ENCODE data around the gene GAS7.

The GAS7 gene

DNA sequence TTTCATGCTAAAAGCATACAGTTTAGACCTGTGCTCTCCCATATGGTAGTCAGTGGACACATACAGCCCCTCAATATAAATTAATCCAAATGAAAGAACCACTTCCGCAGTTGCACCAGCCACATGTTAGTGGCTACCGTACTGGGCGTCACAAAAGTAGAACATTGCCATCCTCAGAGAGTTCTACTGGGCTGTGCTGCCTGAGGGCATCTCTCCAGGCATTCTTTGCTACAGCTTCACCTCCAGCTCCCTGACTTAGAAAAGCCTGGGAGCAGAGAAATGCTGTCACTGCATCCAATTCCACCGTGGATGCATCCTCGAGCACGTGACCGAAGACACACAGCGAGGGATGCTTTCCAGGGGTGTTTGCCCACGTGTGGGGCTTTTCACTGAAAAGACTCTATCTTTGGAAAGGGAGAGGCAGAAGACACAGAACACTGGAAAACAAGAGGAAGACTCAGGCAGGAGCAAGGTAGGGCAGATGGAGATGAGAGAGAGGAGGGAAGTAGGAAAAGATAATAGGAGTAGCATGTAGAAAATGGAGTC is 86.4 kb downstream of the GAS7 start (continued):
- TF ChIP-seq, protein P1, sequence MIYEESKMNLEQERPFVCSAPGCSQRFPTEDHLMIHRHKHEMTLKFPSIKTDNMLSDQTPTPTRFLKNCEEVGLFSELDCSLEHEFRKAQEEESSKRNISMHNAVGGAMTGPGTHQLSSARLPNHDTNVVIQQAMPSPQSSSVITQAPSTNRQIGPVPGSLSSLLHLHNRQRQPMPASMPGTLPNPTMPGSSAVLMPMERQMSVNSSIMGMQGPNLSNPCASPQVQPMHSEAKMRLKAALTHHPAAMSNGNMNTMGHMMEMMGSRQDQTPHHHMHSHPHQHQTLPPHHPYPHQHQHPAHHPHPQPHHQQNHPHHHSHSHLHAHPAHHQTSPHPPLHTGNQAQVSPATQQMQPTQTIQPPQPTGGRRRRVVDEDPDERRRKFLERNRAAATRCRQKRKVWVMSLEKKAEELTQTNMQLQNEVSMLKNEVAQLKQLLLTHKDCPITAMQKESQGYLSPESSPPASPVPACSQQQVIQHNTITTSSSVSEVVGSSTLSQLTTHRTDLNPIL (CRISPR knock-in tag; IDR thresholded peaks at IDR 0.05; ENCODE audit: low read depth), result no peak
- TF ChIP-seq BACH2 (CRISPR knock-in tag; IDR thresholded peaks at IDR 0.05; ENCODE audit: borderline replicate concordance) (no peak), ZNF70 (CRISPR knock-in tag; IDR thresholded peaks at IDR 0.05) (no peak)

- TF ChIP-seq, protein P2, sequence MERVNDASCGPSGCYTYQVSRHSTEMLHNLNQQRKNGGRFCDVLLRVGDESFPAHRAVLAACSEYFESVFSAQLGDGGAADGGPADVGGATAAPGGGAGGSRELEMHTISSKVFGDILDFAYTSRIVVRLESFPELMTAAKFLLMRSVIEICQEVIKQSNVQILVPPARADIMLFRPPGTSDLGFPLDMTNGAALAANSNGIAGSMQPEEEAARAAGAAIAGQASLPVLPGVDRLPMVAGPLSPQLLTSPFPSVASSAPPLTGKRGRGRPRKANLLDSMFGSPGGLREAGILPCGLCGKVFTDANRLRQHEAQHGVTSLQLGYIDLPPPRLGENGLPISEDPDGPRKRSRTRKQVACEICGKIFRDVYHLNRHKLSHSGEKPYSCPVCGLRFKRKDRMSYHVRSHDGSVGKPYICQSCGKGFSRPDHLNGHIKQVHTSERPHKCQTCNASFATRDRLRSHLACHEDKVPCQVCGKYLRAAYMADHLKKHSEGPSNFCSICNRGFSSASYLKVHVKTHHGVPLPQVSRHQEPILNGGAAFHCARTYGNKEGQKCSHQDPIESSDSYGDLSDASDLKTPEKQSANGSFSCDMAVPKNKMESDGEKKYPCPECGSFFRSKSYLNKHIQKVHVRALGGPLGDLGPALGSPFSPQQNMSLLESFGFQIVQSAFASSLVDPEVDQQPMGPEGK (CRISPR knock-in tag; IDR thresholded peaks at IDR 0.05; ENCODE audit: borderline replicate concordance), result no peak
- no peak for TF ChIP-seq GLIS3 (CRISPR knock-in tag; IDR thresholded peaks at IDR 0.05)
- TF ChIP-seq ZNF8 (CRISPR knock-in tag; IDR thresholded peaks at IDR 0.05), result no peak
- TF ChIP-seq CSDC2 (CRISPR knock-in tag; IDR thresholded peaks at IDR 0.05), result no peak
- TF ChIP-seq POU6F1 (CRISPR knock-in tag; IDR thresholded peaks at IDR 0.05; ENCODE audit: borderline replicate concordance, low read depth), result no peak
- no peak for TF ChIP-seq TOX (CRISPR knock-in tag; IDR thresholded peaks at IDR 0.05; ENCODE audit: borderline replicate concordance)
- TF ChIP-seq ZNF565 (CRISPR knock-in tag; conservative IDR thresholded peaks at IDR 0.05; ENCODE audit: low read depth), result no peak
- no peak for ATAC-seq
These were observed 89.3 kb downstream of the GAS7 start for GRCh38 chr17:10109146-10109545.

DNA sequence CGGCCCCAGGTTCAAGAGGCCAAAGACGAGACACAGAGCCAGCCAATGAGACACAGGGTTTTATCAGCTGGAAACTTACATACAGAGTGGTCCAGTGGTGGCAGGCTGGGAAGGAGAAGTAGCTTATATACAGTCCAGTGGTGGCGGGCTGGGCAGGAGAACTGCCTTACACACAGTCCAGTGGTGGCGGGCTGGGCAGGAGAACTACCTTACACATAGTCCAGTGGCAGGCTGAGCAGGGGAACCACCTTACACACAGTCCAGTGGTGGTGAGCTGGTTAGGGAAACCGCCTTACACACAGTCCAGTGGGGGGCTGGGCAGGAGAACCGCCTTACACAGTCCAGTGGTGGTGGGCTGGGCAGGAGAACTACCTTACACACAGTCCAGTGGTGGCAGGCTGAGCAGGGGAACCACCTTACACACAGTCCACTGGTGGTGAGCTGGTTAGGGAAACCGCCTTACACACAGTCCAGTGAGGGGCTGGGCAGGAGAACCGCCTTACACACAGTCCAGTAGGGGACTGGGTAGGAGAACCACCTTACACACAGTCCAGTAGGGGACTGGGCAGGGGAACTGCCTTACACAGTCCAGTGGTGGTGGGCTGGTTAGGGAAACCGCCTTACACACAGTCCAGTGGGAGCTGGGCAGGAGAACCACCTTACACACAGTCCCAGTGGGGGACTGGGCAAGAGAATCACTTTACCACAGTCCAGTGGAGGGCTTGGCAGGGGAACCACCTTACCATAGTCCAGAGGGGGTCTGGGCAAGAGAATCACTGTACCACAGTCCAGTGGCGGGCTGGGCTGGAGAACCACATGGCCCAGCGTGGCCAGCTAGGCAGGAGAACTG is 90.9 kb downstream of the GAS7 start:
- TF ChIP-seq CSRNP3 (CRISPR knock-in tag; IDR thresholded peaks at IDR 0.05), result no peak
- TF ChIP-seq ZFP30 (CRISPR knock-in tag; IDR thresholded peaks at IDR 0.05), result no peak
- no peak for TF ChIP-seq SNAI2 (CRISPR knock-in tag; IDR thresholded peaks at IDR 0.05)
- no peak for TF ChIP-seq BACH2 (CRISPR knock-in tag; IDR thresholded peaks at IDR 0.05; ENCODE audit: borderline replicate concordance)
- no peak for TF ChIP-seq PPARA (CRISPR knock-in tag; IDR thresholded peaks at IDR 0.05; ENCODE audit: borderline replicate concordance)
- ATAC-seq, result no peak

DNA sequence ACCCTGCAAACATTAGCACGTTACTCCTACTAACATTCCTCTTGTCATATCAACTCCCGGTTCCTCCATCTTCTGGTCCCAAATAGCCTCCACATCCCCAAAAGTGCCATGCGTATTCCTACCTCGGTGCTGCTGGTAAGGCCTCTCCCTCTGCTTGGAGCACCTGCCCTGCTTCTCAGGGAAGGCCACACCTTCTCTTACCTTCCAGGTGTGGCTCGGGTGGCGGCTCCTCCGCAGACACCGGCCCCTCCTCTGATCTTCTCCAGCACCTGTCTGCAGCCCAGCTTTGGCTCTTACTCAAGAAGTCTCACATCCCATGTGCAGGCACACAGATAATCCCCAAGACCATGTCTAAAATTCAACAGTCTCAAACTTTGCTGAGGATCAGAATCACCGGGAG is 92.3 kb downstream of the GAS7 start:
- ATAC-seq, result no peak
- TF ChIP-seq BACH2 (CRISPR knock-in tag; IDR thresholded peaks at IDR 0.05; ENCODE audit: borderline replicate concordance), result no peak
- no peak for TF ChIP-seq CSRNP3 (CRISPR knock-in tag; IDR thresholded peaks at IDR 0.05)
- TF ChIP-seq POU6F1 (CRISPR knock-in tag; IDR thresholded peaks at IDR 0.05; ENCODE audit: borderline replicate concordance, low read depth), result no peak
- no peak for TF ChIP-seq TOX (CRISPR knock-in tag; IDR thresholded peaks at IDR 0.05; ENCODE audit: borderline replicate concordance)
- no peak for TF ChIP-seq ESRRG (CRISPR knock-in tag; IDR thresholded peaks at IDR 0.05)
- no peak for TF ChIP-seq ZFP30 (CRISPR knock-in tag; IDR thresholded peaks at IDR 0.05)
- TF ChIP-seq OSR1 (CRISPR knock-in tag; IDR thresholded peaks at IDR 0.05), result no peak
- TF ChIP-seq ZNF565 (CRISPR knock-in tag; conservative IDR thresholded peaks at IDR 0.05; ENCODE audit: low read depth), result no peak
- TF ChIP-seq GLIS3 (CRISPR knock-in tag; IDR thresholded peaks at IDR 0.05), result no peak
- no peak for TF ChIP-seq TCF4 (CRISPR knock-in tag; IDR thresholded peaks at IDR 0.05; ENCODE audit: borderline replicate concordance)
- no peak for TF ChIP-seq PPARA (CRISPR knock-in tag; IDR thresholded peaks at IDR 0.05; ENCODE audit: borderline replicate concordance)
- TF ChIP-seq, protein P2 (CRISPR knock-in tag; IDR thresholded peaks at IDR 0.05; ENCODE audit: borderline replicate concordance), result no peak
